H1 (cell line): Measurements from ENCODE around the gene PRPF6. TPM values are rescaled to one million over a fixed set of nuclear protein-coding genes. Genes with fewer than 3 reads are reported as not detected.

Source experiments
- CTCF ChIA-PET: fragments of 300-600 bp; sonication (Branson Sonifier 250); formaldehyde crosslinking; loops from one replicate; lab custom pipeline; 2021; ENCODE audit not compliant: partially characterized antibody; lab: Charles Lee
- POLR2A ChIA-PET: fragments of 300-600 bp; sonication (Branson Sonifier 250); formaldehyde crosslinking; loops from one replicate; lab custom pipeline; 2021; ENCODE audit warnings: inconsistent platforms; ENCODE audit not compliant: partially characterized antibody; lab: Charles Lee
- DNase-seq, 2 experiments: peaks; one replicate each; pipeline versions ENCODE4 v3.0.0 to v3.0.0-alpha.2; 2010 to 2022; ENCODE audit warnings: low spot score in 2 of 2, low read depth in 1 of 2, mixed read lengths in 1 of 2
- FAIRE-seq: peaks from 2 replicates; lab custom pipeline; 2011; peaks lifted over from hg19 to GRCh38; lab: Jason Lieb, UNC
- H2AFZ ChIP-seq: 2 replicates; pipeline ENCODE4 v1.8.1; 2012; ENCODE audit warnings: low read length, inconsistent platforms
- H2AK5ac ChIP-seq: 2 replicates; pipeline ENCODE4 v1.6.1; 2013; ENCODE audit warnings: low read depth, low read length
- H2BK120ac ChIP-seq: replicated peaks from 2 replicates; pipeline ENCODE3; 2013; ENCODE audit warnings: low read depth, low read length, inconsistent platforms
- H2BK12ac ChIP-seq: 2 replicates; pipeline ENCODE4 v1.6.1; 2013; ENCODE audit warnings: low read depth, low read length
- H2BK15ac ChIP-seq: 2 replicates; pipeline ENCODE4 v1.6.1; 2013; ENCODE audit warnings: low read length
- H2BK20ac ChIP-seq: 2 replicates; pipeline ENCODE4 v1.6.1; 2013; ENCODE audit warnings: low read length
- H2BK5ac ChIP-seq: 2 replicates; pipeline ENCODE4 v1.6.1; 2013; ENCODE audit warnings: low read depth, low read length
- H3K14ac ChIP-seq: 2 replicates; pipeline ENCODE4 v1.6.1; 2013; ENCODE audit warnings: inconsistent platforms; ENCODE audit not compliant: insufficient read length
- H3K18ac ChIP-seq: 2 replicates; pipeline ENCODE4 v1.6.1; 2013; ENCODE audit warnings: low read length; ENCODE audit errors: extremely low read depth
- H3K23ac ChIP-seq: 2 replicates; pipeline ENCODE4 v1.6.1; 2013; ENCODE audit warnings: inconsistent platforms; ENCODE audit not compliant: insufficient read length
- H3K23me2 ChIP-seq: 2 replicates; pipeline ENCODE4 v1.6.1; 2013; ENCODE audit warnings: low read depth, low read length
- H3K27ac ChIP-seq: 2 replicates; pipeline ENCODE4 v1.6.1; 2011; ENCODE audit warnings: low read depth, low read length, inconsistent platforms
- H3K27me3 ChIP-seq, 4 experiments: replicated peaks in 1 of 4; 1 replicate in 1 of 4; 2 replicates in 3 of 4; pipeline versions ENCODE4 v1.6.1 to v1.8.1; 2011 to 2013; ENCODE audit warnings: low read length in 3 of 4, mild to moderate bottlenecking in 3 of 4, inconsistent platforms in 2 of 4, mixed read lengths in 2 of 4, moderate library complexity in 1 of 4; ENCODE audit not compliant: control insufficient read depth in 3 of 4, insufficient read depth in 3 of 4; ENCODE audit errors: extremely low read depth in 1 of 4
- H3K36me3 ChIP-seq, 4 experiments: 2 replicates each; pipeline versions ENCODE4 v1.6.1 to v1.8.1; 2011 to 2013; ENCODE audit warnings: mild to moderate bottlenecking in 4 of 4, low read length in 3 of 4, moderate library complexity in 2 of 4, control low read depth in 1 of 4, inconsistent platforms in 1 of 4; ENCODE audit not compliant: insufficient read depth in 4 of 4, control insufficient read depth in 2 of 4
- H3K4ac ChIP-seq: replicated peaks from 2 replicates; pipeline ENCODE3; 2013; ENCODE audit warnings: low read length, low read depth, mixed read lengths, inconsistent platforms; ENCODE audit not compliant: insufficient read length
- H3K4me1 ChIP-seq, 4 experiments: replicated peaks in 1 of 4; 1 replicate in 1 of 4; 2 replicates in 3 of 4; pipeline versions ENCODE4 v1.6.1 to v1.8.1; 2011 to 2013; ENCODE audit warnings: low read length in 3 of 4, inconsistent platforms in 2 of 4, mixed read lengths in 1 of 4; ENCODE audit not compliant: insufficient read depth in 4 of 4, control insufficient read depth in 3 of 4
- H3K4me2 ChIP-seq, 2 experiments: 2 replicates each; pipeline versions ENCODE4 v1.6.1 to v1.8.1; 2011 to 2013; ENCODE audit warnings: low read depth in 2 of 2, low read length in 2 of 2, control low read depth in 1 of 2, inconsistent platforms in 1 of 2, mild to moderate bottlenecking in 1 of 2; ENCODE audit not compliant: insufficient read depth in 1 of 2
- H3K4me3 ChIP-seq, 4 experiments: fragments of 200-600, 300-600 bp in 1 of 4; sonication (generic), shearing (Covaris generic), sonication (Bioruptor Twin) in 1 of 4; 2 replicates each; pipeline versions ENCODE4 v1.5.1 to v1.8.1; 2011 to 2016; ENCODE audit warnings: low read length in 4 of 4, low read depth in 3 of 4, control low read depth in 2 of 4, inconsistent platforms in 2 of 4, mild to moderate bottlenecking in 2 of 4, mixed read lengths in 1 of 4, moderate library complexity in 1 of 4; ENCODE audit not compliant: insufficient read depth in 2 of 4; ENCODE audit errors: extremely low read depth in 1 of 4
- H3K56ac ChIP-seq: replicated peaks from 2 replicates; pipeline ENCODE3; 2013; ENCODE audit warnings: low read depth, mild to moderate bottlenecking, mixed read lengths, low read length, inconsistent platforms; ENCODE audit not compliant: insufficient read length
- H3K79me1 ChIP-seq: 2 replicates; pipeline ENCODE4 v1.6.1; 2013; ENCODE audit warnings: low read depth, low read length, control low read depth
- H3K79me2 ChIP-seq, 2 experiments: 2 replicates each; pipeline versions ENCODE4 v1.6.1 to v1.8.1; 2012 to 2013; ENCODE audit warnings: low read length in 2 of 2, mild to moderate bottlenecking in 2 of 2, inconsistent platforms in 1 of 2; ENCODE audit not compliant: insufficient read depth in 2 of 2, control insufficient read depth in 1 of 2
- H3K9ac ChIP-seq, 4 experiments: replicated peaks in 1 of 4; 1 replicate in 1 of 4; 2 replicates in 3 of 4; pipeline versions ENCODE4 v1.6.1 to v1.8.1; 2011 to 2013; ENCODE audit warnings: low read depth in 3 of 4, low read length in 3 of 4, control low read depth in 2 of 4, mild to moderate bottlenecking in 2 of 4, moderate library complexity in 2 of 4, inconsistent platforms in 1 of 4; ENCODE audit errors: extremely low read depth in 1 of 4
- H3K9me3 ChIP-seq, 2 experiments: 2 replicates each; pipeline versions ENCODE4 v1.6.1 to v1.8.1; 2012 to 2013; ENCODE audit warnings: mild to moderate bottlenecking in 2 of 2, moderate library complexity in 2 of 2, control low read depth in 1 of 2, inconsistent platforms in 1 of 2, low read depth in 1 of 2, low read length in 1 of 2, mixed read lengths in 1 of 2; ENCODE audit not compliant: insufficient read depth in 2 of 2
- H4K20me1 ChIP-seq, 2 experiments: replicated peaks in 1 of 2; 2 replicates each; pipeline versions ENCODE3 to v1.8.1; 2011 to 2013; ENCODE audit warnings: inconsistent platforms in 2 of 2, low read length in 2 of 2, mild to moderate bottlenecking in 1 of 2; ENCODE audit not compliant: insufficient read depth in 2 of 2, control insufficient read depth in 1 of 2
- H4K5ac ChIP-seq: 2 replicates; pipeline ENCODE4 v1.6.1; 2013; ENCODE audit warnings: low read length, low read depth, mixed read lengths, inconsistent platforms; ENCODE audit not compliant: insufficient read length
- H4K8ac ChIP-seq: 2 replicates; pipeline ENCODE4 v1.8.0; 2013; ENCODE audit warnings: mild to moderate bottlenecking, moderate library complexity, low read length, inconsistent platforms; ENCODE audit not compliant: insufficient read depth; ENCODE audit errors: extremely low read depth
- H4K91ac ChIP-seq: replicated peaks from 2 replicates; pipeline ENCODE3; 2013; ENCODE audit warnings: low read length, mixed read lengths, inconsistent platforms; ENCODE audit not compliant: insufficient read length
- ASH2L ChIP-seq: fragments of 200-600, 300-600 bp; sonication (generic); IDR thresholded peaks from one replicate; pipeline ENCODE4 v1.7.1; 2017; ENCODE audit warnings: low read length
- CBX8 ChIP-seq: fragments of 300-800, 300-1000 bp; sonication (generic); IDR thresholded peaks from 2 replicates; pipeline ENCODE4 v1.7.1; 2016; ENCODE audit warnings: low read depth, low read length, borderline replicate concordance
- EZH2 ChIP-seq: fragments of 200-600 bp; sonication (generic); IDR thresholded peaks from 2 replicates; pipeline ENCODE4 v1.7.1; 2012; ENCODE audit warnings: low read depth, mild to moderate bottlenecking, moderate library complexity, low read length, inconsistent platforms; ENCODE audit not compliant: severe bottlenecking
- POLR2AphosphoS5 ChIP-seq: IDR thresholded peaks from 2 replicates; pipeline ENCODE4 v1.6.1; 2011; ENCODE audit warnings: low read depth, low read length
- RAD21 ChIP-seq, 2 experiments: IDR thresholded peaks in 1 of 2; conservative IDR thresholded peaks in 1 of 2; 2 replicates each; pipeline ENCODE4 v1.6.1; 2011; ENCODE audit warnings: low read depth in 2 of 2, low read length in 2 of 2, improper control_type of control experiment in 1 of 2, inconsistent platforms in 1 of 2, mild to moderate bottlenecking in 1 of 2, moderate library complexity in 1 of 2
- SIN3A ChIP-seq, 2 experiments: IDR thresholded peaks in 1 of 2; conservative IDR thresholded peaks in 1 of 2; 2 replicates each; pipeline ENCODE4 v1.6.1; 2011 to 2012; ENCODE audit warnings: low read length in 2 of 2, improper control_type of control experiment in 1 of 2, low read depth in 1 of 2, mild to moderate bottlenecking in 1 of 2
- SUZ12 ChIP-seq: fragments of 200-600 bp; sonication (generic); IDR thresholded peaks from 2 replicates; pipeline ENCODE4 v1.6.1; 2012; ENCODE audit warnings: mild to moderate bottlenecking, inconsistent platforms, low read length, moderate library complexity, mixed read lengths
- TCF12 ChIP-seq: IDR thresholded peaks from 2 replicates; pipeline ENCODE4 v1.6.1; 2011; ENCODE audit warnings: low read depth, mild to moderate bottlenecking, low read length
- WGBS, 2 experiments: shearing (Covaris generic) in 1 of 2; methylation state at CpG; one replicate each; pipeline versions ENCODE4 v1.1.6 to v1.1.7; 2013 to 2015; ENCODE audit warnings: low lambda C conversion rate in 2 of 2, mixed read lengths in 2 of 2, inconsistent platforms in 1 of 2, low coverage in 1 of 2, missing lambda C conversion rate in 1 of 2; ENCODE audit not compliant: insufficient replicate concordance in 2 of 2, insufficient coverage in 1 of 2, insufficient read length in 1 of 2; ENCODE audit errors: extremely low coverage in 1 of 2, missing lambda C conversion rate in 1 of 2; 5-methylcytosine and 5-hydroxymethylcytosine counted together
- polyA plus RNA-seq, 7 experiments: library from polyadenylated mRNA; depleted of rRNA in 3 of 7; stranded (reverse) in 5 of 7; unstranded in 2 of 7; fragments of >200 nt in 5 of 7; fragments of 200-250 nt in 2 of 7; gene quantifications; 1 replicate in 5 of 7; 2 replicates in 1 of 7; 4 replicates in 1 of 7; pipeline versions ENCODE4 v1.2.1 to v1.2.3, GENCODE V29; 2011 to 2013; ENCODE audit warnings: missing spikeins in 2 of 7, mixed read lengths in 2 of 7
- total RNA-seq: library from RNA; stranded (reverse); fragmentation: NEBNext Ultra II Directional; extraction: Animal tissue kit (Norgen Biotek cat#: 25700); gene quantifications from 2 replicates; pipeline ENCODE4 v1.2.1, GENCODE V29; 2021

Gene PRPF6
- total and polyA plus RNA-seq, 2 of the 8 experiments (the other 6 are each of a cell fraction or from before 2014, with no cell fraction given) = 27.9 to 76.9 TPM

DNA sequence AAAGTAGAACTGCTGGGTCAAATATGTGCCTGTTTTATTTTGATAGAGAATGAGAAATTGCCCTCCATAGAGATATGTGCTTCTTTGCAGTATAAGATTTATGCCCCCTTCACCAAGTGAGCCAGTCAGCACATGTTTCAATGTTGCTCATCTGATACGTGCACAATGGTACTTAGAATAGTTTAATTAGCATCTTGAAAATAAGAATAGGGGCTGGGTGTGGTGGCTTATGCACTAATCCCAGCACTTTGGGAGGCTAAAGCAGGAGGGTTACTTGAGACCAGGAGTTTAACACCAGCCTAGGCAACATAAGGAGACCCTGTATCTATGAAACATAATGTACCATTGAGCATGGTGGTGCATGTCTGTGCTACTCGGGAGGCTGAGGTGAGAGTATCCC, 34.7 kb downstream of the PRPF6 start:
- Histone ChIP-seq H3K9me3 (no peaks in the 10 kb centered on the region), H2BK15ac (no peak overlapping the region), H2BK5ac (no peak overlapping the region), H3K56ac (no peak overlapping the region), H2BK12ac (no peak overlapping the region), H3K23ac (no peak overlapping the region), H4K8ac (no peak overlapping the region), H3K27ac (no peak overlapping the region), H3K36me3 (peaks cover 17 to 49% (median 33%) of the 10 kb centered on the region in 4 experiments), H3K4me2 (no peak overlapping the region), H2BK20ac (no peak overlapping the region), H3K23me2 (no peaks in the 10 kb centered on the region), H3K14ac (no peak overlapping the region), H3K18ac (no peak overlapping the region), H3K4ac (no peak overlapping the region), H3K4me3 (no peak overlapping the region), H4K5ac (no peak overlapping the region), H2AFZ (no peak overlapping the region), H2BK120ac (no peak overlapping the region), H3K4me1 (no peaks in the 10 kb centered on the region), H4K91ac (no peak overlapping the region), H3K79me2 (no peaks in the 10 kb centered on the region), H3K27me3 (no peaks in the 10 kb centered on the region), H3K79me1 (peaks cover 6% of the 10 kb centered on the region; the same call in 1 of the 2 replicates), H2AK5ac (no peak overlapping the region), H3K9ac (no peak overlapping the region), H4K20me1 (peaks cover 0 to 7% of the 10 kb centered on the region in 2 experiments)
- DNase-seq = no peak
- POLR2A ChIA-PET = no interaction called here
- FAIRE-seq = no peak
- no peak for TF ChIP-seq CBX8
- no peak for TF ChIP-seq SUZ12
- TF ChIP-seq EZH2 = no peak
- no peak for TF ChIP-seq TCF12
- no peak for TF ChIP-seq POLR2AphosphoS5
- TF ChIP-seq SIN3A (conservative IDR thresholded peaks at IDR 0.05 in 1 of 2, IDR thresholded peaks at IDR 0.05 in 1 of 2; ENCODE audit: low read depth in 1 of 2, low read length in 2 of 2) = no peak
- no peak for TF ChIP-seq ASH2L
- TF ChIP-seq RAD21 (IDR thresholded peaks at IDR 0.05 in 1 of 2, conservative IDR thresholded peaks at IDR 0.05 in 1 of 2; ENCODE audit: low read depth in 2 of 2, low read length in 2 of 2) = no peak
- 97% methylated on average over 2 of the region's 2 CpGs; no CpG with 5 or more reads in 1 of the 2 experiments for whole genome bisulfite sequencing, 2 experiments
- CTCF ChIA-PET = interaction anchor here (0.7 kb wide), 1 partner anchor 271 kb away, joined by 3 read pairs; no protein-coding TSS in a partner anchor
